EL (cell line): Measurements from ENCODE around the gene ESPL1.
"Not testable (repeated sequence)": the region's sequence is repeated elsewhere in the genome, so short reads cannot be mapped to it uniquely, and the experiment has no call there.

ENCODE experiments used
- DNase-seq: peaks from one replicate; pipeline ENCODE4 v3.0.0-alpha.2; 2016

Gene ESPL1

DNA sequence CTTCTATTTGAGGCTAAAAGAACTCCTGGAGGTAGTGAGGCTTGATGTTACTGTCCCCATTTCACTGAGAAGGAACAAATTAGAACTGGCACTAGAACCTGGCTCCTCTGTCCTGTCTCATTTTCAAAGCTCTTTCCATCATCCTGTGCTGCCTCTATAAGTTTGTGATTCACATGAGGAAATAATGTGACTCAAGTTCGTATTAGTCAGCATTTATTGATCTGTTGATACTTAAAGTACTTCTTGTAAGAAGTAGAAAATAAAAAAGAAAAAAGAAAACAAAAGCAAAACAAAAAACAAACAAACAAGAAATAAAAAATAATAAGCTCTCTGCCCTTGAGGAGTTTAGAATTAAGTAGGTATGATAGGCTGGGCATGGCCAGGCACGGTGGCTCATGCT is 2.3 kb upstream of the ESPL1 start:
- DNase-seq, result no peak

DNA sequence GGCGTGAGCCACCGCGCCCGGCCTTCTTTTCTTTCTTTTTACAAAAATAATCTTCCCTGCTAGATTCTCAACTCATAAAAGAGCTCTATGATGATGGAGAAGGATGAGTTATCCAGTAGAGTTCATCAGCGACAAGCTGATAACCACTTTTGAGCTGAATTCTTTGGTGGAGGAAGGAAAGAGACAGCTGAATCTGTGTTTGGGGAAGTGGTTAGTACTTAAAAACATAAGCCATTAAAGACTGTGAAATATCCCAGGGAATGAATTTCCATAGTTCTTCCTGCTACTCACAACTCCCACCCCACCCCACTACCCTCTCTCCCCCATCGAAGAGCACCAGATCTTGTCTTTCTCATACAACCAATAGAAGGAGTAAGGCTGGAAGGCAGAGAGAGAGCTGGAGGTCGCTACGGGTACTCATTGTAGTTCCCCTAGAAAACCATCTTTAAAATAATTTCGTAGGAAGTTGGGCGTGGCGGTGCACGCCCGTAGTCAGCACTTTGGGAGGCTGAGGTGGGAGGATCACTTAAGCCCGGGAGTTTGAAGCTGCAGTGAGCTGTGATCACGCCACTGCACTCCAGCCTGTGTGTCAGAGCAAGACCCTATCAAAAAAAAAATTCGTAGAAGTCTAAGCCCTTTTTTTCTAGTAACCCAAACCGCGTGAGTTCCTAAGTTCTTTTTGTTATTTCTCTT is 647 bp upstream of the ESPL1 start:
- no peak for DNase-seq

DNA sequence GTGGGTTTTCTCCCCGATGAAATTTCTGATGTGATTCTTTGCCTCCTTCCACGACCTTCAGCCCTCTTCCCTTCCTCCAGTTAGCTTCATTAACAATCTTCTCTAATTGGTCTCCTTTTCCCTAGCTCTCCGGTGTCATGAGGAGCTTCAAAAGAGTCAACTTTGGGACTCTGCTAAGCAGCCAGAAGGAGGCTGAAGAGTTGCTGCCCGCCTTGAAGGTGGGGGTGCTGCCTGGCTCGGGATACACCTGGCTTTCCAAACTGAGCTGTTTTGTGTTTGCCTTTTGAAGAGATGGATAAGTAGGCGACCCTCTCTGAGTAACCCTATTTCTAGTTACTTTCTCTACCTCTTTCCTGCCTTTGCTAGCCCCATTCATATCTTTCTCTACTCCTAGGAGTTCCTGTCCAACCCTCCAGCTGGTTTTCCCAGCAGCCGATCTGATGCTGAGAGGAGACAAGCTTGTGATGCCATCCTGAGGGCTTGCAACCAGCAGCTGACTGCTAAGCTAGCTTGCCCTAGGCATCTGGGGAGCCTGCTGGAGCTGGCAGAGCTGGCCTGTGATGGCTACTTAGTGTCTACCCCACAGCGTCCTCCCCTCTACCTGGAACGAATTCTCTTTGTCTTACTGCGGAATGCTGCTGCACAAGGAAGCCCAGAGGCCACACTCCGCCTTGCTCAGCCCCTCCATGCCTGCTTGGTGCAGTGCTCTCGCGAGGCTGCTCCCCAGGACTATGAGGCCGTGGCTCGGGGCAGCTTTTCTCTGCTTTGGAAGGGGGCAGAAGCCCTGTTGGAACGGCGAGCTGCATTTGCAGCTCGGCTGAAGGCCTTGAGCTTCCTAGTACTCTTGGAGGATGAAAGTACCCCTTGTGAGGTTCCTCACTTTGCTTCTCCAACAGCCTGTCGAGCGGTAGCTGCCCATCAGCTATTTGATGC is 797 bp downstream of the ESPL1 start:
- DNase-seq, result peak; percentile 17

DNA sequence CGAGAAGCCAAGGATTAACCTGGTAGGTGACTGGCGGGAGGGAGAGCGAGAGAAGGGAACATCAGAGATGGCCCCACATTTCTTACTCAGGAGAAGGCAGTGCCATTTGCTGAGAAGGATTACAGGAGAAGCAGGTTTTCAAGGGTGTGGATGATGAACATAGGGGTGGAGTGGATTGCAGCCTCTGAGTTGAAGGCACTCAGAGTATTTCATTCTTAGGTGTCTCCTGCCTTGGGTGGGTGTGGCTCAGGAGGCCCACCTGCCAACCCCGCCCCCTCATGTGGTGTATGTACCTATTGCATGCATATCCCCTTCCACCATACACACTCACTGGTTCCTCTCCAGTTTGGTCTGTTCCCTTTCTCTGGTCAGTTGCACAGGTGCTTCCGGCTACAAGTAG is 6.3 kb downstream of the ESPL1 start:
- DNase-seq, result no peak

DNA sequence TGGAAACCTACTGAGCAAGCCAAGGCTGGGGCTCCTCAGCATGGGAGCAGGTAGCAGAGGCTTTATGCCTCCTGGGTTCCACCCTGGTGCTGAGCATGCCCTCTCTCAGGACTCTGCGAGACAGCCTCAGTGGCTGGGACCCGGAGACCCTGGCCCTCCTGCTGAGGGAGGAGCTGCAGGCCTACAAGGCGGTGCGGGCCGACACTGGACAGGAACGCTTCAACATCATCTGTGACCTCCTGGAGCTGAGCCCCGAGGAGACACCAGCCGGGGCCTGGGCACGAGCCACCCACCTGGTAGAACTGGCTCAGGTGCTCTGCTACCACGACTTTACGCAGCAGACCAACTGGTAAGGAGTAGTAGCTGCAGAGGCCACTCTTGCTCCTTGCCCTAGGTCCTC is 8.4 kb downstream of the ESPL1 start:
- DNase-seq, result no peak

DNA sequence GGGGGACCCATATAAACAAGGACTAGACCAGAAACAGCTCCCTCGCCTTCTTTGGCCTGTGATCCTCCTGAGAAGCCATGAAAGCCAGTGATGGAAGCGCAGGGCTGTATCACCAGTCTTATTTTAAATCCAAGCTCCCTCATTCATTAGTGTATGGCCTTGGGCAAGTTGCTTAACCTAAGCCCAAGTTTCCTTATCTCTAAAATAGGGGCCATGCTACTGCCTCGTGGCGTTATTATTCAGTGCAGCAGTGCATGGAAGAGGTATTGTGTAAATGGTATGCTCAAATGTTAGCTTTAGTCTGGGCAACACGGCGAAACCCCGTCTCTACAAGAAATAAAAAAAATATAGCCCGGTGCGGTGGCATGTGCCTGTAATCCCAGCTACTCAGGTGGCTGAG is 9.9 kb downstream of the ESPL1 start:
- DNase-seq, result no peak

DNA sequence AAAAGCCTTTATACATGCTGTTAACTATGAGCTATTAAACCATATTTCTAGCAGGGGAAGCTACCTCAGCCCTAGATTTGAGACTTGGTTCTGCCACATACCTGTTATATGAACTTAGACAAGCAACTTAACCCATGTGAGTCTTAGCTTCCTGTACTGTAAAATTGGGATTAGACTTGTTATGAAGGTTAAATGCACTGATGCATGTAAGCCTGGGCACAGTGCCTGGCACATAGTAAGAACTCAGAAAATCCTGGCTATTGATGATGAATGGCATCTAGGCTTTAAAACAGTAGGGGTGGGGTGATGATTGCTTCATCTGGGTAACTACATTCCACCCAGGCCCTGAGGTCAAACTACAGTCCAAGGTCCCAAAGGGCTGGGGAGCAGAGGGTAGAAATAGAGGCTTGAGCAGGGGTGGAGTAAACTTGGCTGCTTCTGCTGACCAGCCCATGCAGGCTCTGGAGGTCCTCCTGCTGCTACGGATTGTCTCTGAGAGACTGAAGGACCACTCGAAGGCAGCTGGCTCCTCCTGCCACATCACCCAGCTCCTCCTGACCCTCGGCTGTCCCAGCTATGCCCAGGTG is 11.3 kb downstream of the ESPL1 start:
- DNase-seq, result no peak

DNA sequence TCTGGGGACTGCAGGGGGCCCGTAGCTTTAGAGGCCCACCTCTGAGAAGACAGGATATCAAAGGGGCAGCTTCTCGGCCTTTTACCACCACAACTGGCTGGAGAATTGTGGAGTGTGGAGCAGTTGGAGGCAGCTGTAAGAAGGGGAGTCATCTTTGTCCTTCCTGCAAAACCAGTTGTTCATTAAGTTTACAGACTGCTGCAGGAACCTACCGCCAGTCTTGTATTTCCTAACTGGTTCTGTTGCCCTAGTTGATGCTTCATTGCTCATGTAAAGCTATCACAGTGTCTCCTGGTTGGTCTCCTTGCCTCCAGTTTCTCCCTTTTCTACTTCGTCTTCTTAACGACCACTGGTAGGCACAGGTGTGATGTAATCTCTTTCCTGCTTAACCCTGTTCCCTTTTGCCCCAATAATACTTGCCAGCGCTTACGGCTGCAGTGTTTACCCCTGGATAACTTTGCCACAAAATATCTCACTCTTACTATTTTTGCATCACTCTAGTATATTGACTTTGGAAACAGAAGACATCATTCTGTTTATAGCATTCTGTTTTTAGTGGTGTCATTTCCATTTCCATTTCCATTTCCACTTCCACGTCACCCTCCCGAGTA is 11.9 kb downstream of the ESPL1 start:
- no peak for DNase-seq

DNA sequence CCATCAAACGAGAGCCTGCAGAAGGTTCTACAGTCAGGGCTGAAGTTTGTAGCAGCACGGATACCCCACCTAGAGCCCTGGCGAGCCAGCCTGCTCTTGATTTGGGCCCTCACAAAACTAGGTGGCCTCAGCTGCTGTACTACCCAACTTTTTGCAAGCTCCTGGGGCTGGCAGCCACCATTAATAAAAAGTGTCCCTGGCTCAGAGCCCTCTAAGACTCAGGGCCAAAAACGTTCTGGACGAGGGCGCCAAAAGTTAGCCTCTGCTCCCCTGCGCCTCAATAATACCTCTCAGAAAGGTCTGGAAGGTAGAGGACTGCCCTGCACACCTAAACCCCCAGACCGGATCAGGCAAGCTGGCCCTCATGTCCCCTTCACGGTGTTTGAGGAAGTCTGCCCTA is 18.3 kb downstream of the ESPL1 start:
- DNase-seq, result no peak

DNA sequence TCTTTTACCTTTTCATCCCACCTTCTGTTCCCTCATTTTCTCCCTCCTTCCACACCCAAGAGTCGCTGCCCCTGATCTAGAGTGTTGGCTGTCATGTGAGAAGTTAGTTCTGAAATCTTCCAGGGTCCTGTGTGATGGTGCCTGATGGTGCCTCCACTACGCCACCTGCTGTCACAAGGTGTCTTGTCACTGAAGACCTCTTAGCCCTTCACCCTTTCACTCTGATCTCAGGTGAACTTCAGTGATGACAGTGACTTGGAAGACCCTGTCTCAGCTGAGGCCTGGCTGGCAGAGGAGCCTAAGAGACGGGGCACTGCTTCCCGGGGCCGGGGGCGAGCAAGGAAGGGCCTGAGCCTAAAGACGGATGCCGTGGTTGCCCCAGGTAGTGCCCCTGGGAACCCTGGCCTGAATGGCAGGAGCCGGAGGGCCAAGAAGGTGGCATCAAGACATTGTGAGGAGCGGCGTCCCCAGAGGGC is 19.7 kb downstream of the ESPL1 start:
- DNase-seq, result peak; percentile 45

DNA sequence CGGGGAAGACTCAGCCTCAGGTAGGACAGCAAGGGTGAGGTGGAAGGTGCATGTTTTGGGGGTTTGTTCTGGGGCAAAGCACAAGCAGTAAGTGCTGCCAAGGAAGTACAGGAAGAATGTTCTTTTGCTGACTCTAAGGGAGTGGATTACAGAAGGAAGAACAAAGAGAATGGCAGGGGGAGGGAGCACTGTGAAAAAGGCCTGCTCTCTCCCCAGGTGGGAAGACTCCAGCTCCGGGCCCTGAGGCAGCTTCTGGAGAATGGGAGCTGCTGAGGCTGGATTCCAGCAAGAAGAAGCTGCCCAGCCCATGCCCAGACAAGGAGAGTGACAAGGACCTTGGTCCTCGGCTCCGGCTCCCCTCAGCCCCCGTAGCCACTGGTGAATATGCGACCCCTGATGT is 20.2 kb downstream of the ESPL1 start:
- DNase-seq, result no peak

DNA sequence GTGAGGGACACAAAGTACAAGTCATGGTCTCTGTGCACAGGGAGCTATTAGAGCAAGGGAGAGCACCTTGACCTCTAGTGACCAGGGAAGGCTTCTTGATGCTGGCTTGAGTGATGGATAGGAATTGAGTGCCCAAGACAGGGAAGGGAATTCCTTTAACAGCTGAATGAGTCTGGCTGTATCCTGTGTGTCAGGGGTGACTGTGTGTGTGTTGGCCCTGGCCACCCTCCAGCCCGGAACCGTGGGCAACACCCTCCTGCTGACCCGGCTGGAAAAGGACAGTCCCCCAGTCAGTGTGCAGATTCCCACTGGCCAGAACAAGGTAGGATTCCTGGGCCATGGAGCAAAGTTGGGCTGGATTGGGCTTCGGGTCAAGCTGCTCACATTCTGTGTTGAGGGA is 21.8 kb downstream of the ESPL1 start:
- DNase-seq, result peak; percentile 54

DNA sequence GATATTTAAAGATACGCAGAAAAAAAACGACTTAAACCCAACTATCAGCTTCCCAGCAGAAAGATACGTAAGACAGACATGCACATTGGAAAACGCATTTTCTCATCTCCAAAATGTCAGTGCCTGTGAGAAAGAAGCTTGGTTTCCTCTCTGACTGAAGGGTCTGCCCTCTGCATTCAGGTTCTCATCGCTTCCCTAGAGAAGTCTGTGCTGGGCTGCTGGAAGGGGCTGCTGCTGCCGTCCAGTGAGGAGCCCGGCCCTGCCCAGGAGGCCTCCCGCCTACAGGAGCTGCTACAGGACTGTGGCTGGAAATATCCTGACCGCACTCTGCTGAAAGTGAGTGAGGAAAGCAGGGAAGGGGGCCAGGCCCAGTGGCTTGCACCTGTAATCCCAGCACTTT is 22.6 kb downstream of the ESPL1 start:
- no peak for DNase-seq

DNA sequence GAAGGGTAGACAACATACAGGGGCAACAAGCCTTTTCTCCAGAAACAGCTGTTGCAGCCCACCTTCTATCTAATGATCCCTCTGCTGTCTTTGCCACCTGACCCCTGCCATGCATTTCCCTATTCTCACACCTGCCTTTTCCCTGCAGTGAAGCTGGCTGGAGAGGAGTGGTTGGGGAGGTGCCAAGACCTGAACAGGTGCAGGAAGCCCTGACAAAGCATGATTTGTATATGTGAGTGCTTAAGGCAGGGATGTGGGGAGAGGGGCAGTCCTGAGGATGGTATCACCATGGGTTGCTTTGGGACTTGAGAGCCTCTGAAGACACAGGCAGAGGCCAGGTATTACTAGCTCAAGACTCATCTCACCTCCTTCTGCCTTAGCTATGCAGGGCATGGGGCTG is 24.3 kb downstream of the ESPL1 start:
- DNase-seq, result no peak

DNA sequence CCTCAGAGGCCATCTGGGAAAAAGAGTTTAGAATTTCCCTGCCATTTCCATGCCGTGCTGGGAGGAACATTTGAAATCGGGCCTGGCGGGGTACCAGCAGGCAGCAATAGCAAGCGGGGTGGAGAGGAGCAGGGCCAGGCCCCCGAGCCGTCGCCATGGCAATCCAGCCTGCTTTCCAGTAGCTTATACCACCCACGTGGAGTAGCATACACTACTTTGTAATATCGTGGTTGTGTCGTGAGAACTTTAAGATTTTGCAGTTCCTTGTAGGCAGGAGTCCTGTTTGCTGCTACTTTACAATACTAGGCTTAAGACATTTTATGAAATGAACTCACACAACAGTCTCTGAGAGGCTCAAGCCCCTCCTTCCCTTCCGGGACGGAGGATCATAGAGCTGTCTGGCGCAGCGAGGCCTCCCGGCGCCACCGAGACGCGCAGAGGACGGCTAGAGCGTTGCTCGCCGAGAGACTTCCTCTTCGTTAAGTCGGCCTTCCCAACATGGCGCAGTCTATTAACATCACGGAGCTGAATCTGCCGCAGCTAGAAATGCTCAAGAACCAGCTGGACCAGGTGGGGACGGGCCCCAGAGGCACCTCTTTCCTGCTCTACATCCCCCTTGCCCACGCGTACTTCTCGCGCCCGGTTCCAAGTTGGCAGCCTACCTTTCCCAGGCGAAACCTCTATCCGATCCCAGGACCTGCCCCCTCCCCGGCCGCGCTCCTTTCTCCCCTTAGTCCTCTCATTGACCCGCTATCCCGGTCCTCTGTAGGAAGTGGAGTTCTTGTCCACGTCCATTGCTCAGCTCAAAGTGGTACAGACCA is 27.2 kb downstream of the ESPL1 start, which contains the start of gene PFDN5:
PFDN5 (plus strand) TSS at position 473 of the 821 bp plus-strand sequence; CDS start at position 499, 26 bp downstream.
- DNase-seq, result peak; percentile 83

DNA sequence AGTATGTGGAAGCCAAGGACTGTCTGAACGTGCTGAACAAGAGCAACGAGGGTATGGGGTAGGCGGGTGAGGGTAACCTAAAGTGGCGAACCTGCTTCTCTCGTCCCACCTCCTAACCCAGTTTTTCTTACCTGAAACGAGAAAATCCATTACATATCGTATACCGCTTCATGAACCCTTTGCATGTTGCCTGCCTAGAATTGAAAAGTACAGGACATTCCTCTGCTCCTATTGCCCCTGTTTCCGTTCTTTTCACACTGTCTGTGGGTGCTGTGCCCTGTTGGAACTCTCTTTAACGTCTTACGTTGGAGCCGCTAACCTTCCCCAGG is 27.8 kb downstream of the ESPL1 start:
- no peak for DNase-seq

DNA sequence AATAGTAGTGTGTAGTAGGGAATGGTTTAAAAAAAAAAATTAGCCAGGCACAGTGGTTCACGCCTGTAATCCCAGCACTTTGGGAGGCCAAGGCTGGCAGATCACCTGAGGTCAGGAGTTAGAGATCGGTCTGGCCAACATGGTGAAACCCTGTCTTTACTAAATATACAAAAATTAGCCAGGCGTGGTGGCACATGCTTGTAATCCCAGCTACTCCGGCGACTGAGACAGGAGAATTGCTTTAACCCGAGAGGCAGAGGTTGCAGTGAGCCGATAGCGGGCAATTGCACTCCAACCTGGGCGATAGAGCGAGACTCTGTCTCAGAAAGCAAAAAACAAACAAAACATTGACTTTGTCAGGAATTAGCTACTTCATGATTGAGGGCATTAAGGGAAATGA is 29.0 kb downstream of the ESPL1 start:
- DNase-seq, result not testable (repeated sequence)

DNA sequence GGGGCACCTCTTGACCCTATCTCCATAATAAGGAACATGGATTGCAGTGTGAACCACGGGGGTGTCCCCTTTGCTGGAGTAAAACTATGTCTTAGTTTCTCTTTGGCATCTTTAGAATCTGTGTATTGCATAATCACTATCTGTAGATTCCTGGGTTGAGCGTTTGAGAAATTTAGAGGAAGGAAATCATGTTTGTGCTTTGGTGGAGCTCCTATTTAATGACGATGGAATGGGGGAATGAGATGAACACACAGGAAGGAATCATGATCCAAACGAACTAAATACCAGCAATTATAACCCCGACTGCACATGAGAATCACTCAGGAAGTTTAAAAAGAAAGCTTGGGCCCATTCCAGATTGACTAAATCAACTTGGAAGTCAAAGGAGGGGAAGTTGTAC is 30.1 kb downstream of the ESPL1 start:
- DNase-seq, result peak; percentile 93

DNA sequence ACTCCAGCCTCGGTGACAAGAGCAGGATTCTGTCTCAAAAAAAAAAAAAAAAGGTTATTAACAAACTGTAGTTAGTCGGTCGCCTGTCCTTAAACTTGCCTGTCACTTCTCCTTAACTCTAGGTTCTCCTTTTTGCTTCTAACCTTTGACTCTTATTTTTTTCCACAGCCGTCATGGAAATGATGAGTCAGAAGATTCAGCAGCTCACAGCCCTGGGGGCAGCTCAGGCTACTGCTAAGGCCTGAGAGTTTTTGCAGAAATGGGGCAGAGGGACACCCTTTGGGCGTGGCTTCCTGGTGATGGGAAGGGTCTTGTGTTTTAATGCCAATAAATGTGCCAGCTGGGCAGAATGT is 31.0 kb downstream of the ESPL1 start:
- DNase-seq, result peak; percentile 88

DNA sequence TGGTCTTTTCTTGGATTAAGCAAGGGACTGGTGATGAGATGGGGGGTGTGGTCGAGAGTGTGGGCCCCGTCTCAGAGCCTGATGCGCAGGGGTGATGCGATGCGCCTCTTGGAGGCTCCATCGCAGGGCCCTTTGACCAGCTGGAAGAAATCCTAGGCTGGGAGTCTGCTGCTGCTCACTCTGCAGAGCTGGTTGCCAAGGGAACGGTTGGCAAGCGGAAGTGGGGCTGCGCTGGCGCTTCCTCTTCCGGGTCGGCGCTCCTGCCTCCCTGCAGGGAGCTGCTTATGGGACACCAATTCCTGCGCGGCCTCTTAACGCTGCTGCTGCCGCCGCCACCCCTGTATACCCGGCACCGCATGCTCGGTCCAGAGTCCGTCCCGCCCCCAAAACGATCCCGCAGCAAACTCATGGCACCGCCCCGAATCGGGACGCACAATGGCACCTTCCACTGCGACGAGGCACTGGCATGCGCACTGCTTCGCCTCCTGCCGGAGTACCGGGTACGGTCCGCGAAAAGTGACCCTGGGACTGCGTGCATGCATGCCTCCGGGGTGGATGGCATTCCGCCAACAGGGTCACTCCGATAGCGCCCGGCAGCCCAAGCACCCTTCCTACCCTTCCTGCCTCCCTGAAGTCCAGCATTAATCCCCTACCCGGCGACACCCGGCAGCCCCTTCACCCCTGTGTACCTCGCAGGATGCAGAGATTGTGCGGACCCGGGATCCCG is 31.5 kb downstream of the ESPL1 start, which contains the start of gene MYG1:
MYG1 (plus strand) TSS at position 242 of the 727 bp plus-strand sequence; CDS start at position 285, 43 bp downstream.
- peak; percentile 87 for DNase-seq

DNA sequence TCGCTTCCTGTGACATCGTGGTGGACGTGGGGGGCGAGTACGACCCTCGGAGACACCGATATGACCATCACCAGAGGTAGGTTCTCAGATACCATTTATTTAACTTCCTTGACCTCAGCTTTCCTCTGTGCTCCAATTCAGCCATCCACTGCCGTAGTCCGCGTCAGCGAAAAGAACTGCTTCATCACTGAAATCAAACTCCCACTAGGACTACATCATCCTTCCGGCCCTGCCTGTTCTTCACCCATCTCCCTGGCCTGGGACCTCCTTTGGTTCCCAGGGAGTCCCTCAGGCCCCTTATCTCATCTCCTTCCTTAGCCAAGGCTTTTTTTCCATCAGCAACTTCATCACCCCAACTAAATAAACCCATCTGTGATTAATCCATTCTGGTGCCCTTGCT is 32.1 kb downstream of the ESPL1 start:
- peak; percentile 60 for DNase-seq

DNA sequence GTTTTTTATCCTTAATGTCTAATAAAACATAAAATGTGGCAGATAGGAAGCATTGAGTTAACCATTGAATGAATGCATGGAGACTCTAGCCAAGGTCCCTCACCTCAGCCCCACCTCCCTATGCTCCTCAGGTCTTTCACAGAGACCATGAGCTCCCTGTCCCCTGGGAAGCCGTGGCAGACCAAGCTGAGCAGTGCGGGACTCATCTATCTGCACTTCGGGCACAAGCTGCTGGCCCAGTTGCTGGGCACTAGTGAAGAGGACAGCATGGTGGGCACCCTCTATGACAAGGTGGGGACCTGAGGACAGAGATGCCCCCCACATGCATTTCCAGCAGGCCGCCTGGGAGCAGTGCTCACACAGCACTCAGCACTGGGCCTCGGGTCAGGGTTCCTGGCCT is 34.8 kb downstream of the ESPL1 start:
- no peak for DNase-seq
